ENCODE data around the gene IMMP2L.

DNA sequence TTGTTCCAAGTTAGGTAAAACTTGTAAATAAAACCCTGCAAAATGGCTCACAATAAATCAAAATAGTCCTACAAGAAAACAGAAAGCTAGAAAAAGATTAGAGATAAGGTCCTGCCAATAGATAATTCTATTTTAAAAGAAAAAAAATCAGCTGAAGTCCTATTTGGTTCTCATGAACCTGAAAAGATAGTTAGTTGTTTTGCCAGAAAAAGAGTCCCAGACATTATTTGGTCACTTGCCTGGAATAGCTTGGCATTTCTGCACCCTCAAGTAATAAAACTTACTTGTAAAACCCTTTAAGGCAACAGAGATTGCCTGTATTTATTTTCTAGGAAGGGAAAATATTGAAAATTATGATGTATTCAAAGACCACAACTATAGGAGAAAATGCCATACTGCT, 423.7 kb downstream of the IMMP2L start:
- no peak for TF ChIP-seq CTCF (IDR thresholded peaks at IDR 0.05)
- TF ChIP-seq POLR2A (IDR thresholded peaks at IDR 0.05): no peak
